Panc1 (cell line): ENCODE measurements around the gene SNUPN. TPM values are rescaled to one million over a fixed set of nuclear protein-coding genes. Genes with fewer than 3 reads are reported as not detected.

Experiments
- ATAC-seq: fragments of 200-7000 bp; cut with Tn5 transposase; 2 replicates; pipeline ENCODE4 v1.9.1; 2020; ENCODE audit warnings: mild to moderate bottlenecking, moderate library complexity
- BruUV-seq: library from RNA; stranded (reverse); fragments of 400-500 nt; replicated peaks from 2 replicates; lab custom pipeline; 2021; lab: Mats Ljungman, UMichigan
- CTCF ChIA-PET: fragments of 300-600 bp; sonication (Branson Sonifier 250); formaldehyde crosslinking; loops from one replicate; lab custom pipeline; 2022; ENCODE audit warnings: antibody characterized with exemption; lab: Charles Lee
- POLR2A ChIA-PET: fragments of 300-600 bp; sonication (Branson Sonifier 250); formaldehyde crosslinking; loops from one replicate; lab custom pipeline; 2022; ENCODE audit warnings: antibody characterized with exemption; lab: Charles Lee
- DNase-seq: peaks from one replicate; pipeline ENCODE4 v3.0.0-alpha.2; 2010; ENCODE audit warnings: low read depth, low spot score
- H3K27ac ChIP-seq: 2 replicates; pipeline ENCODE4 v1.5.1; 2011; ENCODE audit warnings: mild to moderate bottlenecking, low read length, inconsistent platforms
- H3K27me3 ChIP-seq: fragments of 200-500 bp; sonication (Bioruptor generic); 2 replicates; pipeline ENCODE4 v1.6.0; 2014; ENCODE audit warnings: low read length, inconsistent platforms; ENCODE audit not compliant: control insufficient read depth, insufficient read depth
- H3K36me3 ChIP-seq: fragments of 200-500 bp; sonication (Bioruptor generic); 2 replicates; pipeline ENCODE4 v1.5.1; 2014; ENCODE audit warnings: inconsistent platforms, mild to moderate bottlenecking, low read length, moderate library complexity; ENCODE audit not compliant: control insufficient read depth, insufficient read depth
- H3K4me1 ChIP-seq: 2 replicates; pipeline ENCODE4 v1.5.1; 2011; ENCODE audit warnings: inconsistent platforms, mild to moderate bottlenecking, low read length, moderate library complexity; ENCODE audit not compliant: control insufficient read depth, insufficient read depth
- H3K4me3 ChIP-seq, 2 experiments: 2 replicates each; pipeline ENCODE4 v1.5.1; 2011 to 2012; ENCODE audit warnings: low read depth in 2 of 2, low read length in 2 of 2, mild to moderate bottlenecking in 2 of 2, inconsistent platforms in 1 of 2, moderate library complexity in 1 of 2
- H3K9me3 ChIP-seq: fragments of 200-500 bp; sonication (Bioruptor generic); 2 replicates; pipeline ENCODE4 v1.5.1; 2014; ENCODE audit warnings: low read depth, mild to moderate bottlenecking, inconsistent platforms, low read length, moderate library complexity; ENCODE audit not compliant: control insufficient read depth, insufficient read depth
- CTCF ChIP-seq: fragments of 450-650 bp; IDR thresholded peaks from 2 replicates; pipeline ENCODE4 v1.5.1; 2017; ENCODE audit warnings: mild to moderate bottlenecking
- POLR2AphosphoS5 ChIP-seq: IDR thresholded peaks from 2 replicates; pipeline ENCODE4 v1.6.1; 2012; ENCODE audit warnings: mild to moderate bottlenecking, low read depth, low read length, moderate library complexity
- SIN3A ChIP-seq: IDR thresholded peaks from 2 replicates; pipeline ENCODE4 v1.6.1; 2012; ENCODE audit warnings: low read depth, mild to moderate bottlenecking, low read length, moderate library complexity, borderline replicate concordance; ENCODE audit not compliant: insufficient read depth
- TCF7L2 ChIP-seq: IDR thresholded peaks from 2 replicates; pipeline ENCODE4 v1.6.1; 2011; ENCODE audit warnings: mild to moderate bottlenecking, low read depth, low read length, inconsistent platforms
- in situ Hi-C: cut with HindIII; loops from 2 replicates; pipeline ENCODE4 v1.10.0; 2016; ENCODE audit warnings: low sequenced_read_pairs, low pct_unique_long_range_greater_than_20kb
- intact Hi-C: fragments of 100-400 bp; cut with micrococcal nuclease; formaldehyde crosslinking; loops from one replicate; pipeline ENCODE4 v1.10.0; 2022; ENCODE audit not compliant: unreplicated experiment
- total RNA-seq: library from RNA; stranded (reverse); gene quantifications from one replicate; pipeline ENCODE4 v1.2.1, GENCODE V29; 2021; ENCODE audit not compliant: unreplicated experiment
- TF ChIP-seq, protein P1 (sequence below), 2 experiments: IDR thresholded peaks; 2 replicates each; pipeline ENCODE4 v1.6.1; 2011 to 2012; ENCODE audit warnings: low read depth in 2 of 2, control low read depth in 1 of 2, low read length in 1 of 2, mild to moderate bottlenecking in 1 of 2, moderate library complexity in 1 of 2; ENCODE audit not compliant: insufficient read depth in 1 of 2

The SNUPN gene
- total RNA-seq, 1 experiment from 2014 or later = 52.1 TPM

DNA sequence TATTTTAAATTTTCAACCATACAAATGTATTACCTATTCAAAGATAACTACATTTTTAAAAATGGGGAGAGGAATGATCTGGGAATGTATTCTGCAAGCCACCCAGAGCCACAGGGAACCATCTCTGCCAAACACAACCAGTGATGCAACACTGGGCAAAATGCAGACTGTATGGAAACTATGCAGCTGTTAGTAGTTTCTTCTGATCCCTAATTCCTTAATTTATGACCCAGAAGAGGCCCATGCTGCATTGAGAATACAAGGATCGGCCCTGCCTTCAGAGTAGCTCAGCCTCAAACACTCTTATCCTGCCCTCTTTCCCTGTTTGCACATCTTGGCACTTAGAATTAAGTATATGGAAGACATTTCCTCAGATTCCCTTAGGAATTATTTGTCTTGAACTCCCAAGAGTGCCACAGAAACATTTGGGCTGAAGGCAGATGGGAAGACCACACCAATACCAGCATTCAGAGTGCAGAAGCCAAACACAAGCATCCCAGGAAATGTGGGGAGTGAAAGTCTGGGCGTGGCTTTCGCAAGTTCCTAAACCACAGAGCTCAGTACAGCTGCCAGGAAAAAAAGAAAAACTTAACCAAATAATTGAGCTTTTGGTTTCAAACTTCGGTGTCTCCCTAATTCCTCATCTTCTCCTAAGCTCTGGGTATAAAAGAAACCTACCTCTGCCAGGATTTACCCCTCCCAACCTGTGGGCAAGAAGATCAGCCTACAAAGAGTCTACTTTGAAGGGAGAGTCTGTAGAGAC is 5.3 kb downstream of the SNUPN start:
- TF ChIP-seq POLR2AphosphoS5 (no peak), TCF7L2 (no peak), CTCF (no peak), SIN3A (no peak)
- TF ChIP-seq, protein P1, sequence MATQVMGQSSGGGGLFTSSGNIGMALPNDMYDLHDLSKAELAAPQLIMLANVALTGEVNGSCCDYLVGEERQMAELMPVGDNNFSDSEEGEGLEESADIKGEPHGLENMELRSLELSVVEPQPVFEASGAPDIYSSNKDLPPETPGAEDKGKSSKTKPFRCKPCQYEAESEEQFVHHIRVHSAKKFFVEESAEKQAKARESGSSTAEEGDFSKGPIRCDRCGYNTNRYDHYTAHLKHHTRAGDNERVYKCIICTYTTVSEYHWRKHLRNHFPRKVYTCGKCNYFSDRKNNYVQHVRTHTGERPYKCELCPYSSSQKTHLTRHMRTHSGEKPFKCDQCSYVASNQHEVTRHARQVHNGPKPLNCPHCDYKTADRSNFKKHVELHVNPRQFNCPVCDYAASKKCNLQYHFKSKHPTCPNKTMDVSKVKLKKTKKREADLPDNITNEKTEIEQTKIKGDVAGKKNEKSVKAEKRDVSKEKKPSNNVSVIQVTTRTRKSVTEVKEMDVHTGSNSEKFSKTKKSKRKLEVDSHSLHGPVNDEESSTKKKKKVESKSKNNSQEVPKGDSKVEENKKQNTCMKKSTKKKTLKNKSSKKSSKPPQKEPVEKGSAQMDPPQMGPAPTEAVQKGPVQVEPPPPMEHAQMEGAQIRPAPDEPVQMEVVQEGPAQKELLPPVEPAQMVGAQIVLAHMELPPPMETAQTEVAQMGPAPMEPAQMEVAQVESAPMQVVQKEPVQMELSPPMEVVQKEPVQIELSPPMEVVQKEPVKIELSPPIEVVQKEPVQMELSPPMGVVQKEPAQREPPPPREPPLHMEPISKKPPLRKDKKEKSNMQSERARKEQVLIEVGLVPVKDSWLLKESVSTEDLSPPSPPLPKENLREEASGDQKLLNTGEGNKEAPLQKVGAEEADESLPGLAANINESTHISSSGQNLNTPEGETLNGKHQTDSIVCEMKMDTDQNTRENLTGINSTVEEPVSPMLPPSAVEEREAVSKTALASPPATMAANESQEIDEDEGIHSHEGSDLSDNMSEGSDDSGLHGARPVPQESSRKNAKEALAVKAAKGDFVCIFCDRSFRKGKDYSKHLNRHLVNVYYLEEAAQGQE (IDR thresholded peaks at IDR 0.05; ENCODE audit: insufficient read depth in 1 of 2, low read depth in 2 of 2, low read length in 1 of 2) = no peak
- CTCF ChIA-PET = no interaction called here
- H3K9me3 ChIP-seq = no peaks in the 10 kb centered on the region
- no peak for DNase-seq
- intact Hi-C loops (no loop called here), in situ Hi-C loops (no loop called here)
- no TSS peak for BruUV-seq
- POLR2A ChIA-PET = no interaction called here
- no peaks in the 10 kb centered on the region for H3K27me3 ChIP-seq
- H3K4me3 ChIP-seq = no peak overlapping the region
- ATAC-seq = no peak
- peaks cover 19% of the 10 kb centered on the region for H3K36me3 ChIP-seq
- H3K27ac ChIP-seq = no peak overlapping the region
- no peaks in the 10 kb centered on the region for H3K4me1 ChIP-seq

GRCh38 chr15:75616766-75617165 is 8.8 kb downstream of the SNUPN start:
- DNase-seq = no peak
- H3K36me3 ChIP-seq = peaks cover 29% of the 10 kb centered on the region
- intact Hi-C loops = no loop called here
- no peak for TF ChIP-seq CTCF
- no peak for TF ChIP-seq POLR2AphosphoS5
- TF ChIP-seq, protein P1 (IDR thresholded peaks at IDR 0.05; ENCODE audit: insufficient read depth in 1 of 2, low read depth in 2 of 2, low read length in 1 of 2) = no peak
- no peak for TF ChIP-seq TCF7L2
- no peak for TF ChIP-seq SIN3A
- peak; percentile 64 for ATAC-seq
- no peaks in the 10 kb centered on the region for H3K27me3 ChIP-seq
- in situ Hi-C loops = no loop called here
- CTCF ChIA-PET = no interaction called here
- H3K4me3 ChIP-seq = no peak overlapping the region
- H3K9me3 ChIP-seq = no peaks in the 10 kb centered on the region
- no peak overlapping the region for H3K27ac ChIP-seq
- TSS peak; percentile 61 for BruUV-seq
- H3K4me1 ChIP-seq = no peaks in the 10 kb centered on the region
- POLR2A ChIA-PET = no interaction called here
